GM19240 (cell line): ENCODE measurements around the gene TMEM42.

Source experiments
- DNase-seq: peaks from one replicate; pipeline ENCODE4 v3.0.0; 2011; ENCODE audit warnings: low spot score; ENCODE audit not compliant: insufficient read length

The TMEM42 gene

GRCh38 chr3:44874308-44874707 is 12.6 kb downstream of the TMEM42 start, which contains the start of gene TGM4:
Gene TGM4 (plus strand): TSS chr3:44874608. CDS start chr3:44874679, 71 bp downstream.
- no peak for DNase-seq

GRCh38 chr3:44875596-44875995 is 13.9 kb downstream of the TMEM42 start:
- DNase-seq = no peak

DNA sequence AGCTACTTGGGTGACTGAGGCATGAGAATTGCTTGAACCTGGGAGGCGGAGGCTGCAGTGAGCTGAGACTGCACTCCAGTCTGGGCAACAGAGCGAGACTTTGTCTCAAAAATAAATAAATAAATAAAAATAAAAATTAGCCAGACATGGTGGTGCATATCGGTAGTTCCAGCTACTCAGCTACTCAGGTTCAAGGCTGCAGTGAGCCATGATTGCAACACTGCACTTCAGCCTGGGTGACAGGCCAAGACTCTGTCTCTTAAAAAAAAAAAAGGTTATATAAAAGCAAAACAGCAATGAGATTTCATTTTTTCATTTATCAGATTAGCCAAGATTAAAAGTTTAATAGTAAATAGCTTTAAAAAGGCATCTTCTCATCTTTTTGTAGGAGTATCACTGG is 15.6 kb downstream of the TMEM42 start:
- no peak for DNase-seq

GRCh38 chr3:44880284-44880683 is 18.6 kb downstream of the TMEM42 start:
- DNase-seq = no peak

- no peak for DNase-seq
Observed at GRCh38 chr3:44883213-44883955, 21.7 kb downstream of the TMEM42 start.

- DNase-seq = no peak
Observed at GRCh38 chr3:44883999-44884431, 22.3 kb downstream of the TMEM42 start.

DNA sequence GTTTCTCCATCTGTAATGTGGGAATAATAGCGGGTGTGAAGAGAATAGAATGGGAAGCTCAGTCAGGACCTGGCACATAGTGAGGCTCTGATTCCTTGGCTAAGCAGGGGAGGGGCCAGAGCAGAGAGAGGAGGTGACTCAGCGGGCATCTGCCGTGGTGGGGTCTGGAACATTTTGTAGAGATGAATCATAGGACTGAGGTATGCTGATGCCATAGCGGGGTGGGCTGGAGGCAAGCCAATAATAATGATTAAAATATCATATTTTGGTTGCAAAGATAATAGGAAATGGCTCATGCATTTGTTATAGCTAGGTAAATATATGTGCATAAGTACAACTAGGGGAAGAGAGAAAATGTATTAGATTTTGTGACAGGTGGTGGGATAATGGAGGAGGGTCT is 23.9 kb downstream of the TMEM42 start:
- no peak for DNase-seq

DNA sequence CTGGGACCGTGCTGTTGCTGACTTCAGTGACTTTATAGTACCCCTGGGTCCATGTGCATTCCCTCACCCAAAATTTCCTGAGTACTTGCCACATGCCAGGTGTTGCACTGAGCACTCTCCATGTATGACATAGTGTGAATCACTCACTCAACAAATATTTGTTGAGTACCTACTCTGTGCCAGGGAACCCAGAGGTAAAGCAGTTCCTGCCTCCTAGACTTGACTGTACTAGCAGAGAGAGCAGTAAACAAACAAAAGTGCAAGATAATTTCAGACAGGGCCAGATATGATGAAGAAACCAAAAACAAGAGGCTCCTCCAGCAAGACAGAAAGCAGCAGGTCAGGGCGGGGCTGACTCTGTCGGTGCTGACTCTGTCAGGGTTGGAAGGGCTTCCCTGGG is 24.8 kb downstream of the TMEM42 start:
- no peak for DNase-seq

GRCh38 chr3:44887101-44887500 is 25.4 kb downstream of the TMEM42 start:
- DNase-seq = no peak

GRCh38 chr3:44890258-44890657 is 28.5 kb downstream of the TMEM42 start:
- DNase-seq = no peak

- DNase-seq = no peak
Observed at GRCh38 chr3:44890852-44891251, 29.1 kb downstream of the TMEM42 start.

DNA sequence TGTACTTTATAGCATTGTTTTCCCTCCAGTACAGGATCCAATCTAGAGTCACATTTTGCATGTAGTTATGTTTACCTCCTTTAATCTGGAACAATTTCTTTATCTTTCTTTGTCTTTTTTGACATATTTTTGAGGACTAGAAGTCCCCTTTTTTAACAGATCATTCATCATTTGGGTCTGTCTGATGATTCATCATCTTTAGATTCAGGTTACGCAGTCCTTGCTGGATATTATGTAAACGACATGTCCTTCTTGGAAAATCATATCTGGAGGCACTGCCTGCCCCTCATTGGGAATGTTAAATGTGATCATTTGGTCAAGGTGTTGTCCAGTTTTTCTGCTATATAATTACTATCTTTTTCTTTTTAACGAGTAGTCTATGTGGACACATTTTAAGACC is 31.0 kb downstream of the TMEM42 start:
- DNase-seq = no peak

- DNase-seq = no peak
Observed at GRCh38 chr3:44893097-44893496, 31.4 kb downstream of the TMEM42 start.

DNA sequence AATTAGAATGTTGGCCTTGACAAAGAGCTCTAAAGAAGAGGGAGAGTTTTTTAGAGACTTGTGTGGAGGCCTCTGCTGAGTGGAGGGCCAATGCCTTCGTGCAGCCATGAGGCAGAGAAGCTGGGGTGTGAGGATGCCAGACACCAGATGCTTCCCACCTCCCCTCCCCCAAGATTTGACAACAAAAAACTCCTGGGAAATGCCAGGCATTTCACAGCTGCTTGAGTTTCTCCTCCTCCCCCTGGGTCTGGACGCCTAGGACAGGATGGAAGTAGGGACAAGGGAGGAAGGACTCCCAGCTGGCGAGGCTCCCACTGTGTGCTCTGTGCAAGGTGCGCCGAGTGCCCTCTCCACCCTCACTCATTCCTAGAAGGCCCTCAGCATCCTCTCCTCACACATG is 32.8 kb downstream of the TMEM42 start:
- DNase-seq = no peak

- DNase-seq = no peak
Observed at GRCh38 chr3:44896440-44896839, 34.7 kb downstream of the TMEM42 start.

- DNase-seq = no peak
Observed at GRCh38 chr3:44899683-44900367, 38.1 kb downstream of the TMEM42 start.

DNA sequence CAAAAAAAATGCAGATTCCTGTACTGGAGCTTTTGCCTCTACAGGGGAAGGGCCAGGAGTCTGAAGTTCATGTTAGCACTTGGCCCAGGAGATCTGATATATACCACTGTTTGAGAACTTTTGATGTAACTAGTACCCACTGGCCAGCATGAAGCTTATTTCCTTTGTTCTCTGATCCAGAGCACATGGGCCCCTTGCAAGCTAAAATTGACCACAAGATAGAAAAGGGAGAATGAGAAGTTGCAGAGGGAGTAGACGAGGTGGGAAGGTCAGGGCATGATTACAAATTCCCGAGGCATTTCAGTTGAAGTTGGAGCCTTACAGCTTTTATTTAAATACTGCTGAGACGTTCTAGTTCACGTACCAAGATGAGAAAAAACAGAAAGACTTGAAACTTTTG is 40.9 kb downstream of the TMEM42 start:
- no peak for DNase-seq

- no peak for DNase-seq
Observed at GRCh38 chr3:44903314-44903713, 41.6 kb downstream of the TMEM42 start.

GRCh38 chr3:44903751-44904150 is 42.0 kb downstream of the TMEM42 start:
- no peak for DNase-seq

- DNase-seq = no peak
Observed at GRCh38 chr3:44905446-44906157, 43.9 kb downstream of the TMEM42 start.

DNA sequence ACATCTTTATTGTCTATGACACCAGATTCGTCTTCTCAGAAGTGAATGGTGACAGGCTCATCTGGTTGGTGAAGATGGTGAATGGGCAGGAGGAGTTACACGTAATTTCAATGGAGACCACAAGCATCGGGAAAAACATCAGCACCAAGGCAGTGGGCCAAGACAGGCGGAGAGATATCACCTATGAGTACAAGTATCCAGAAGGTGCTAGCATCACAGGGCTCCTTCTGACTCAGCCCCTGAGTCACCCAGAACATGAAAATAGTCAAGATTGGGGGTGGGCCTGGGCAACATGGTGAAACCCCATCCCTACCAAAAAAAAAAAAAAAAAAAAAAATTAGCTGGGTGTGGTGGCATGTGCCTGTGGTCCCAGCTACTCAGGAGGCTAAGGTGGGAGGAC is 45.3 kb downstream of the TMEM42 start:
- no peak for DNase-seq

- DNase-seq = no peak
Observed at GRCh38 chr3:44907612-44908011, 45.9 kb downstream of the TMEM42 start.
